IMR-90 (cell line): ENCODE results near the gene S100A3. TPM values are rescaled to one million over a fixed set of nuclear protein-coding genes. Genes with fewer than 3 reads are reported as not detected.

Source experiments
- ATAC-seq: fragments of 200-7000 bp; cut with Tn5 transposase; 2 replicates; pipeline ENCODE4 v1.9.1; 2020; ENCODE audit warnings: low read depth, mild to moderate bottlenecking, moderate library complexity
- BruUV-seq: library from RNA; stranded (reverse); fragments of 400-500 nt; replicated peaks from 2 replicates; lab custom pipeline; 2021; lab: Mats Ljungman, UMichigan
- CTCF ChIA-PET: fragments of 300-600 bp; formaldehyde crosslinking; extraction: SDS; loops from one replicate; lab custom pipeline; 2021; ENCODE audit warnings: antibody characterized with exemption; lab: Yijun Ruan, JAX
- POLR2A ChIA-PET: fragments of 300-600 bp; sonication (Branson Sonifier 250); formaldehyde crosslinking; loops from one replicate; lab custom pipeline; 2022; ENCODE audit warnings: antibody characterized with exemption; ENCODE audit not compliant: unreplicated experiment; lab: Charles Lee
- DNase-seq: peaks from one replicate; pipeline ENCODE4 v3.0.0; 2013
- H2AFZ ChIP-seq: replicated peaks from 2 replicates; pipeline ENCODE3; 2013; ENCODE audit warnings: low read length, mild to moderate bottlenecking; ENCODE audit not compliant: poor library complexity
- H2AK5ac ChIP-seq: 2 replicates; pipeline ENCODE4 v1.6.1; 2013; ENCODE audit warnings: low read depth, low read length, inconsistent platforms
- H2AK9ac ChIP-seq: replicated peaks from 2 replicates; pipeline ENCODE3; 2013; ENCODE audit warnings: mild to moderate bottlenecking, low read depth, low read length, moderate library complexity; ENCODE audit not compliant: poor library complexity
- H2BK120ac ChIP-seq: 2 replicates; pipeline ENCODE4 v1.6.1; 2013; ENCODE audit warnings: low read depth, low read length, inconsistent platforms
- H2BK15ac ChIP-seq: 3 replicates; pipeline ENCODE4 v1.6.1; 2013; ENCODE audit warnings: low read depth, low read length, inconsistent platforms
- H2BK20ac ChIP-seq: 2 replicates; pipeline ENCODE4 v1.6.1; 2013; ENCODE audit warnings: low read depth, mild to moderate bottlenecking, inconsistent platforms, low read length, moderate library complexity
- H2BK5ac ChIP-seq: 2 replicates; pipeline ENCODE4 v1.6.1; 2013; ENCODE audit warnings: mild to moderate bottlenecking, low read depth, low read length, inconsistent platforms; ENCODE audit not compliant: poor library complexity, severe bottlenecking
- H3K14ac ChIP-seq: replicated peaks from 2 replicates; pipeline ENCODE4 v1.6.1; 2013; ENCODE audit warnings: low read depth, low read length, inconsistent platforms
- H3K18ac ChIP-seq: 2 replicates; pipeline ENCODE4 v1.6.1; 2013; ENCODE audit warnings: low read depth, low read length, control low read depth
- H3K23ac ChIP-seq: 2 replicates; pipeline ENCODE4 v1.6.1; 2013; ENCODE audit warnings: low read depth, low read length, inconsistent platforms
- H3K27ac ChIP-seq: 2 replicates; pipeline ENCODE4 v1.5.1; 2013; ENCODE audit warnings: mild to moderate bottlenecking, control low read depth, low read length; ENCODE audit not compliant: insufficient read depth
- H3K27me3 ChIP-seq: 2 replicates; pipeline ENCODE4 v1.6.1; 2013; ENCODE audit warnings: low read length; ENCODE audit not compliant: control insufficient read depth, insufficient read depth
- H3K36me3 ChIP-seq: 2 replicates; pipeline ENCODE4 v1.6.1; 2013; ENCODE audit warnings: low read length, mixed read lengths; ENCODE audit not compliant: control insufficient read depth, insufficient read depth
- H3K4ac ChIP-seq: 2 replicates; pipeline ENCODE4 v1.6.1; 2013; ENCODE audit warnings: low read depth, low read length, inconsistent platforms
- H3K4me1 ChIP-seq: 2 replicates; pipeline ENCODE4 v1.6.1; 2013; ENCODE audit warnings: low read length, mixed read lengths; ENCODE audit not compliant: control insufficient read depth, insufficient read depth
- H3K4me2 ChIP-seq: 2 replicates; pipeline ENCODE4 v1.6.1; 2013; ENCODE audit warnings: low read depth, mild to moderate bottlenecking, control low read depth, low read length, moderate library complexity
- H3K4me3 ChIP-seq: 2 replicates; pipeline ENCODE4 v1.5.1; 2013; ENCODE audit warnings: low read depth, mild to moderate bottlenecking, control low read depth, low read length, moderate library complexity; ENCODE audit not compliant: insufficient read depth
- H3K56ac ChIP-seq: 2 replicates; pipeline ENCODE4 v1.6.1; 2013; ENCODE audit warnings: low read length, inconsistent platforms; ENCODE audit not compliant: insufficient read depth; ENCODE audit errors: extremely low read depth
- H3K79me1 ChIP-seq, 2 experiments: 2 replicates each; pipeline ENCODE4 v1.6.1; 2013; ENCODE audit warnings: low read length in 2 of 2, inconsistent platforms in 1 of 2, low read depth in 1 of 2
- H3K9ac ChIP-seq: 2 replicates; pipeline ENCODE4 v1.6.1; 2013; ENCODE audit warnings: low read depth, low read length, control low read depth
- H3K9me1 ChIP-seq: 2 replicates; pipeline ENCODE4 v1.6.1; 2013; ENCODE audit warnings: low read length, inconsistent platforms; ENCODE audit not compliant: insufficient read depth
- H3K9me3 ChIP-seq: 2 replicates; pipeline ENCODE4 v1.6.1; 2013; ENCODE audit warnings: low read length; ENCODE audit not compliant: control insufficient read depth, insufficient read depth
- H4K20me1 ChIP-seq: 2 replicates; pipeline ENCODE4 v1.6.1; 2013; ENCODE audit warnings: low read length, inconsistent platforms; ENCODE audit not compliant: insufficient read depth
- H4K5ac ChIP-seq: 2 replicates; pipeline ENCODE4 v1.6.1; 2013; ENCODE audit warnings: mild to moderate bottlenecking, low read depth, low read length, control low read depth
- H4K8ac ChIP-seq, 2 experiments: 2 replicates each; pipeline ENCODE4 v1.6.1; 2013; ENCODE audit warnings: low read depth in 2 of 2, low read length in 2 of 2, control low read depth in 1 of 2, inconsistent platforms in 1 of 2
- H4K91ac ChIP-seq: 2 replicates; pipeline ENCODE4 v1.6.1; 2013; ENCODE audit warnings: low read depth, low read length, inconsistent platforms; ENCODE audit not compliant: insufficient read depth
- BHLHE40 ChIP-seq: fragments of 150-350 bp; IDR thresholded peaks from 2 replicates; pipeline ENCODE4 v1.6.1; 2016; ENCODE audit warnings: mild to moderate bottlenecking, low read depth, low read length
- CEBPB ChIP-seq: IDR thresholded peaks from 2 replicates; pipeline ENCODE4 v1.6.1; 2012; ENCODE audit warnings: low read depth, low read length, improper control_type of control experiment
- CHD1 ChIP-seq: IDR thresholded peaks from 2 replicates; pipeline ENCODE4 v1.6.1; 2012; ENCODE audit warnings: low read depth, low read length, improper control_type of control experiment
- CTCF ChIP-seq: conservative IDR thresholded peaks from 2 replicates; pipeline ENCODE4 v1.5.1; 2012; ENCODE audit warnings: mild to moderate bottlenecking, low read depth, low read length, improper control_type of control experiment
- FOS ChIP-seq: fragments of 150-350 bp; IDR thresholded peaks from 2 replicates; pipeline ENCODE4 v1.6.1; 2016; ENCODE audit warnings: low read depth, low read length
- MAFK ChIP-seq: IDR thresholded peaks from 2 replicates; pipeline ENCODE4 v1.6.1; 2012; ENCODE audit warnings: low read depth, low read length, improper control_type of control experiment
- MAZ ChIP-seq: IDR thresholded peaks from 2 replicates; pipeline ENCODE4 v1.6.1; 2012; ENCODE audit warnings: low read depth, mild to moderate bottlenecking, low read length, improper control_type of control experiment, moderate library complexity, borderline replicate concordance
- POLR2A ChIP-seq: IDR thresholded peaks from 2 replicates; pipeline ENCODE4 v1.6.1; 2012; ENCODE audit warnings: mild to moderate bottlenecking, low read depth, low read length
- RFX5 ChIP-seq: IDR thresholded peaks from 2 replicates; pipeline ENCODE4 v1.8.0; 2012; ENCODE audit warnings: low read depth, mild to moderate bottlenecking, low read length, moderate library complexity
- SMC3 ChIP-seq: fragments of 150-350 bp; IDR thresholded peaks from 2 replicates; pipeline ENCODE4 v1.6.1; 2016; ENCODE audit warnings: low read depth, mild to moderate bottlenecking, antibody characterized with exemption, low read length, moderate library complexity
- WGBS, 2 experiments: methylation state at CpG; one replicate each; pipeline versions ENCODE4 v1.1.5 to v1.1.7; 2013; ENCODE audit warnings: missing lambda C conversion rate in 2 of 2; ENCODE audit not compliant: insufficient read length in 1 of 2; ENCODE audit errors: extremely low coverage in 2 of 2; 5-methylcytosine and 5-hydroxymethylcytosine counted together
- dilution Hi-C: fragments of 300-500 bp; cut with HindIII; formaldehyde crosslinking; loops from one replicate; pipeline ENCODE4 v1.14.3; 2018; ENCODE audit warnings: low sequenced_read_pairs; ENCODE audit not compliant: unreplicated experiment
- in situ Hi-C: fragments of 300-500 bp; cut with MboI; formaldehyde crosslinking; loops from 3 replicates; pipeline ENCODE4 v1.14.3; 2019; ENCODE audit warnings: low sequenced_read_pairs, inconsistent platforms, mixed read lengths
- intact Hi-C: fragments of 100-400 bp; cut with micrococcal nuclease; formaldehyde crosslinking; loops from 2 replicates; pipeline ENCODE4 v1.10.0; 2022
- polyA plus RNA-seq, 3 experiments: library from polyadenylated mRNA; depleted of rRNA; stranded (reverse); fragments of >200 nt; gene quantifications; 2 replicates each; pipeline ENCODE4 v1.2.3, GENCODE V29; 2012; ENCODE audit warnings: low replicate concordance in 1 of 3
- total RNA-seq: library from RNA; depleted of rRNA; stranded (reverse); fragments of >200 nt; gene quantifications from 2 replicates; pipeline ENCODE4 v1.2.3, GENCODE V29; 2012

Gene S100A3
- total and polyA plus RNA-seq, 2 of the 4 experiments (the other 2 are of a cell fraction), result 2.9 to 4.5 TPM

DNA sequence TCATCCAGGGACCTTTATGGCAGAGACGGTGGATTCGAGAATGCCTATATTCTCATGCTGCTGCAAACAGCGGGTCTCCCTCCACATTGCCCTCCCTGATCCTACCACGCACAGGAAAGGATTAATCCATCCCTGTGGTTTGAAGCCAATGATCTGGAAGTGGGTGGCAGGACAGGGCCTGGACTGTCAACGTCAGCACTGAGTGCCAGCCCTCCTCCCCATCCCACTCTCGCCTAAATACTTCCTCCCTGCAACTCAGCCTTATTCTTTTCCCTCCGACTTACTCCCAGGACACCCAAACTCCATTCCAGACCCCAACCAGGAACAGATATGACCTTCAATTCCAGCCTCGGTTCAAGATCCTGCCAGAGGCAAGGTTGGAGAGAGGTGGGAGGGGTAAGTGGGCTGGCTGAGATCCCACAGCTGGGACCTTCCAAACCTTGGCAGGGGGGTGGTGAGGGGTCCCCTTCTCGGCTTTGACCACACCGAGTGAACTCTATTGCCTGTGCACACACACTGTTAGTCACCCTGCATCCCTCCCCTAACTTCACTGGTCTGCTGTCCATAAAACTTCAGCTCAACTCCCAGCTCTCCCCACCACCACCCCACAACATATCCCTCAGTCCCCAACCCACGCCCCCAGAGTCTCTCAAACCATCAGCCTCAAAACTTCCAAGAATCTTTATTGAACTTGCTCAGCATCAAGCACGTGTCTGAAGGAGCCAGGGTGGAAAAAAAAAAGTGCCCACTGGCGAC is 5.9 kb downstream of the S100A3 start:
- Histone ChIP-seq H3K9me3 (no peaks in the 10 kb centered on the region), H3K4me3 (no peak overlapping the region), H3K27me3 (no peaks in the 10 kb centered on the region), H3K9me1 (peaks cover 47% of the 10 kb centered on the region), H4K5ac (no peak overlapping the region), H4K91ac (no peak overlapping the region), H3K27ac (no peak overlapping the region), H2BK20ac (peak overlapping the region; percentile 30; the same call in 1 of the 2 replicates), H3K56ac (no peak overlapping the region), H3K18ac (no peak overlapping the region), H4K8ac (peak overlapping the region in 1 of 2 experiments; percentile 7; a peak in 1 of 4 replicates), H3K4me2 (no peak overlapping the region), H3K23ac (no peak overlapping the region), H2BK15ac (0 out of 3 replicates have a peak overlapping the region, but pooled peaks have one; percentile 7), H3K4me1 (peaks cover 33% of the 10 kb centered on the region), H2BK5ac (no peak overlapping the region), H2AK9ac (peak overlapping the region; percentile 62), H2AFZ (peak overlapping the region; percentile 49), H3K9ac (no peak overlapping the region), H2BK120ac (peak overlapping the region; percentile 40), H3K36me3 (no peaks in the 10 kb centered on the region), H3K14ac (0 out of 2 replicates have a peak overlapping the region, but pooled peaks have one; percentile 15), H3K79me1 (peaks cover 0 to 35% of the 10 kb centered on the region in 2 experiments; a peak in 3 of 4 replicates), H2AK5ac (peak overlapping the region; percentile 38; the same call in 1 of the 2 replicates), H3K4ac (peak overlapping the region; percentile 33), H4K20me1 (no peaks in the 10 kb centered on the region)
- dilution Hi-C loops, result no loop called here
- intact Hi-C loops, result no loop called here
- DNase-seq, result no peak
- ChIA-PET POLR2A (interaction anchor here (0.5 kb wide), 1 partner anchor 217 kb away, joined by 8 read pairs; no protein-coding TSS in a partner anchor), CTCF (no interaction called here)
- TF ChIP-seq POLR2A (no peak), FOS (no peak), SMC3 (no peak), CTCF (no peak), CEBPB (no peak), MAFK (no peak), MAZ (no peak), CHD1 (no peak), RFX5 (no peak), BHLHE40 (no peak)
- WGBS, 2 experiments, result 67% methylated on average over 1 of the region's 13 CpGs; no CpG with 5 or more reads in 1 of the 2 experiments
- no TSS peak for BruUV-seq
- in situ Hi-C loops, result loop anchor here (25.0 kb wide), 1 partner anchor 419 kb away; the partner anchor contains the start of genes CREB3L4, CRTC2 and SLC39A1
- no peak for ATAC-seq
